ENCODE measurements around the gene TNFSF8.

TNFSF8 gene

DNA sequence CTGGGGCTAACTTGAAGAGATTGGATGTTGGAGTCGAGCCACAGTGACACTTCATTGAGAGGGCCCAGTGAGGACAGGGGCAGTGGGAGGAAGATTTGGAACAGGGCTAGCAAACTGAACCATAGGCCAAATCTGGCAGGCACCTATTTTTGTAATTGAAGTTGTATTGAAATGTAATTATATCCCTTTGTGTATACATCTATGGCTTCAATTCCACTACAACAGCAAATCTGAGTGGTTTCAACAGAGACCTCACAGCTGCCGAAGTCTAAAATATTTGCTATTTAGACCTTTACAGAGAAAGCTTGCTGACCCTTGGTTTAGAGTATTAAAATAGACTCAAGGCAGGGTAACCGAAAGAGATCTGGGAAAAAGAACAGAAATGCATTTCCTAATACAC, 4.7 kb upstream of the TNFSF8 start:
- DNase-seq, result no peak

GRCh38 chr9:114932502-114932901, 2.1 kb upstream of the TNFSF8 start:
- DNase-seq, result no peak

GRCh38 chr9:114931407-114931806, 1.0 kb upstream of the TNFSF8 start:
- DNase-seq, result no peak

GRCh38 chr9:114929201-114929600, 1.2 kb downstream of the TNFSF8 start:
- DNase-seq, result peak in 1 of 2 donors; percentile 35

- no peak for DNase-seq
Observed at GRCh38 chr9:114928671-114929070, 1.7 kb downstream of the TNFSF8 start.

DNA sequence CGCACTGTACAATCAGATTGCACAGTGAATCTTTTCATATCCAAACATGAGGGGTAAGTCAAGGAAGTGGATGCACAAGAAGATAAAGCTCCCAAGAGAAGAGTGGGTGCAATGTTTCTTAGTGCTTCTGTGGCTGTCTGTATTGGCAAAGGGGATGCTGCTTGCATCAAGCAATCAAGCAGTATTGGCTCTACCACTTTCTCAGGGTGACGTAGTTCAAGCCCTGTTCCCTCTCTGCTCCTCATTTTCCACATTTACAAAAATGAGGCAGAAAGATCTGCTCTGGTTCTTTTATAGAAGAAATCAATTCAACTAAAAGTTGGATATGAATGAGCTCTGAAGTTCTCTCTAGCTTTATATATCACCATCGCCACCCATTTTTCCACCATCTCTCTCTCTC, 2.3 kb downstream of the TNFSF8 start:
- no peak for DNase-seq

- DNase-seq, result no peak
Observed at GRCh38 chr9:114925672-114926071, 4.7 kb downstream of the TNFSF8 start.

DNA sequence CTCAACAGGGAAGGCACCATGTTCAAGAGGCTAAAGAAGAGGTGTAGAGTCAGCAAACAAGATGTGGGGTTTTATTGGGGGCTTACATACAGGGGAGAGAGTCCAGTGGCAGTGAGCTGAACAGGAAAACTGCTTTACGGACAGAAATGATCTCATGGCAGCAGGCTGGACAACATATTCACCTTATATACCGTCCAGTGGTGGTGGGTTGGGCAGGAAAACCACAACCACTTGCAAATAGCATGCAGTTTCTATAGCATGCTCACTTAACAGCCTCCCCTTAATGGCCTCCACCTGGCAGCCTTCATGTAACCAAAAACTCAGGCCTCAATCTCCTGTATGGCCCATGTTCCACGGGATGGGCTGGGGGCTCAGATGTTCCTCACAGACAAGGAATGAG, 5.4 kb downstream of the TNFSF8 start:
- DNase-seq, result no peak

DNA sequence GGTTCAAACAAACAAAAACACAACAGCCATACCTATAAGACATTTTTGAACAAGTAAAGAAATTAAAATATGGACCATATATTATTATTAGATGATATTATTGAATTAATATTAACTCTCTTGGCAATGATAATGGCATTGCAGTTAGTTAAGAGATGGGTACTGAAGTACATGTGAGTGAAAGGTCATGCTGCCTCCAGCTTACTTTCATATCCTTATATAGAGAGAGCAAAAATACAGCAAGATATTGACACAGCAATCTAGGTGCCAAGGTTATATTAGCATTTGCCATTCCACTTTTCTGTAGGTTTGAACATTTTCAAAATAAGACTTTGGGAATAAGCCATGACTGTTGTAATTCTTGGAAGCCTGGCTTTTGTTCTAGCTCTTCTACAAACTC, 6.1 kb downstream of the TNFSF8 start:
- DNase-seq, result no peak

DNA sequence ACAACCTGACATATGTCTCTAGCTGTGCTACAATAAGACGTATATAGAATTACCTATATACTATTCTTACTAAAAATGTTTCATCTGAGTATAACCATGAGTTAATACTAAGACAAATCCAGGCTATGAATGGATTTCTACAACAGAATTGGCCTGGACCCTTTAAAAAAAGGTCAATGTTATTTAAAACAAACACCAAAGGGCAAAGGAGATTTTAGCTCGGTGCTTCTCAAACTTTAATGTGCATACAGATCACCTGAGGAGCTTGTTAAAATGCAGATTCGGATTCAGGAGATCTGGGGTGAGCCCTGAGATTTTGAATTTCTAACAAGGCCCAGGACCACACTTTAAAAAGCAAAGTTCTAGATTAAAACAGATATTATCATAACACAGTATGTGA, 6.5 kb downstream of the TNFSF8 start:
- DNase-seq, result no peak

GRCh38 chr9:114921171-114921570, 9.2 kb downstream of the TNFSF8 start:
- DNase-seq, result no peak

DNA sequence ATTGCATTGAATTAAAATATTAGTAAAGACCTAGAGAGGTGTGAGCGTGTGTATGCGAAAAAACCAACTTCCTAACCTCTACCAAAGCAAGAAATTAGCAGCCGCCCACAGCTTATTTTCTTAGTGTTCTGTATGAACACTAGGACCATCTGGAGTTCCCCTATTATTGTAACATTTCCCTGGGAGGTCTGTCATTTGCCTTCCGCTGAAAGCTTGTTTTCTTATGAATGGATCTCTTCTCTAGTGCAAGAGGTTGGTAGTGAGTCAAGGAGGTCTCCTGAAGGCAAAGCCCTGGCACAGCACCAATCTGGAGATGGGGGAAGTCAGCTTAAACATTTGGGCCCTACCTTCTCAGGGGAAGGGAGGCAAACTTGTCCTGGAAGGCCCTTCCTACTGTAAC, 10.8 kb downstream of the TNFSF8 start:
- no peak for DNase-seq

DNA sequence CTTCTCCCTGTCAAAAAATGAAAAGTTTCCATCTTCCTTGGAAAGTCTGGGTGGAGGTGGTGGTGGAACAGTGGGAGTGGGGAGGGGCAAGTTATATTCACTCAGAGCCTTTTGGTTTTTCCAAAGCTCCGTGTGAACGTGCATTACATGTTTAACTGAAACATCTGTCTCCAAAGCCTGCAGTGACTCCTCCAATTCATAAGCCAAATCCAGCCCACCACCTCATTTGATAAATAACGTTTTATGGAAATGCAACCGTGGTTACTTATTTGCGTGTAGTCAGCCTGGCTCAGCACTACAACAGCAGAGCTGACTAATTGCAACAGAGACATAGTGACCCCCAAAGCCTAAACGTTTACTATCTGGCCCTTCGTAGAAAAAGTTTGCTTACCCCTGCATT, 13.9 kb downstream of the TNFSF8 start:
- DNase-seq, result no peak

- DNase-seq, result no peak
Observed at GRCh38 chr9:114914139-114914538, 16.3 kb downstream of the TNFSF8 start.

DNA sequence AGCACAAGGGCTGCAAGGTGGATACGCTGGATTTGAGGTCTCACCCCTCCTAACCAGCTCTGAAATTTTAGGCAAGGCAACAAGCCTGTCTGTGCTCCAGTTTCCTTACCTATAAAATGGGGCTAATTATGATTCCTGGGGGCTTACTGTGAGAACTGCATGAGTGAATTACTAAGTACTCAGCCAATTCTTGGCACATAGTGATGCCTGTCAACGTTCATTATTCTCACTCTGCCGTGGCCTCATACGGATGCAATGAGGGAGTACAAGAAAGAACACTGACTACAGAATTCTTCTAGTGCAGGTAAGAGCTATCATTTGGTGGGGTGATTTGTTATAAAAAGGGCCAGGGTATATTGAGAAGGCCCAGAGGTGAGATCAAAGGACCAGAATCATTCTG, 16.7 kb downstream of the TNFSF8 start:
- DNase-seq, result no peak

GRCh38 chr9:114913217-114913616, 17.2 kb downstream of the TNFSF8 start:
- no peak for DNase-seq

DNA sequence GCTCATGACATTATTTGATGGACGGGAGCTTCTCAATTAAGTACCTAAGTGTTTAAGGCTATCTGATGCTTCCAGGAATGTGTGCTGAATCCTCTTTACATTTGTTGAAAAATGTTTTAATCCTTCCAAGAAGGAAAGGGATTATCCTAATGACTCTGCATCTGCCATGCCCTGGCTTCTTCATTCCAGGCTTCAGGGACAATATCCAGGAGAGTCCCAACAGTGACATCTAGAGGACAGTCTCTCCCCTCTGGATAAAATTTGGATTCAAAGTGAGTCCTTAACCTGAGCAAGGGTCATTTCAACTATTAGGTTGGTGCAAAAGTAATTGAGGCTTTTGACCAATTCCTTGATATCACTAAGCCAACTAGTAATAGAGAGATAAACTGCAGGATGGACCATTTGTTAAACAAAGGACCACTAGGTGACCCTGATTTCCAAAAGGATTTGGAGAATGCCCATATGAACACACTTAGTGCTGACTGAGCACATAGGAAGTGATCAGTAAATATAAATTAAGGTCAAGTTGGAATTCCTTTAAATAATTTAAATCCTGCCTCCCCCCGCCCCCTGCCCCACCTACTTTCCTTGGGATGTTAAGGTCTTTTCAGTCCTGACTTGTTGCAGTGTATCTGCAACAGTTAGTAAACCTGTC, 19.1 kb downstream of the TNFSF8 start:
- no peak for DNase-seq

DNA sequence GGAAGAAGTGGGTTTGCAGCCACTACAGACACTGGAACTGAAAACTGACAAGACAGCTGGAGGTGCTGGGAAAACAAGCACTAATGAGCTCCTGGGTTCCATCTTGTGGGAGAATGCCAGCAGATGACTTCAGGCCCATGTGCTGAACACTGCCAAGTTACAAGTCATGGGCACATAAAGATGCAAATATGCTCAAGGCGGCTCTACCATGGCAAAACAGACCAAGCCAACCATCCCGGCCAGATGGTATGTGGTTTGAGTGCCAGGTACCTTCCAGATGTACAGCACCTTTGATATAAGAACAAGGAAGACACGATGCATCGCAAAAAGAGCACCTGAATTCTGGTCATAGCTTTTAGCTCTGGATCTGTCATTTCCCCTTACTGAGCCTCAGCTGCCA, 19.9 kb downstream of the TNFSF8 start:
- DNase-seq, result no peak

DNA sequence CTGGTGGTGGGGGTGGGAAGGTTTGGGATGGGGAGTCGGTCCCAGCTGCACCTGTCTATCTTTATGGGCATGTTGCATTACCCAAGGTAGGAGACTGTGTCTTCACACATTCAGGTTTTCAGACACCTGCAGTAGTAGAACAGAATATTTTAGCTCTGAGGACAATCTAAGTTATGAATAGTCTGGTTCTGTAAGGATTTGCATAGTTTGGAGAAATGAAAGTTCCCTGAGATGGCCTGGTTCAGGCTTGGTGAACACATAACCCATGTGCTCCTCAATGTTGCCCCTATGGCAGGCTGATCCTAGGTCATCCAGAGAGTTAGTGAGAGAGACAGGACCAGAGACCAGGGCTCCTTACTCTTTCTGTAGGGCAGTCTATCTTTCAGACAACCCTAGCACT, 20.7 kb downstream of the TNFSF8 start:
- no peak for DNase-seq

GRCh38 chr9:114908805-114909448, 21.5 kb downstream of the TNFSF8 start:
- no peak for DNase-seq

DNA sequence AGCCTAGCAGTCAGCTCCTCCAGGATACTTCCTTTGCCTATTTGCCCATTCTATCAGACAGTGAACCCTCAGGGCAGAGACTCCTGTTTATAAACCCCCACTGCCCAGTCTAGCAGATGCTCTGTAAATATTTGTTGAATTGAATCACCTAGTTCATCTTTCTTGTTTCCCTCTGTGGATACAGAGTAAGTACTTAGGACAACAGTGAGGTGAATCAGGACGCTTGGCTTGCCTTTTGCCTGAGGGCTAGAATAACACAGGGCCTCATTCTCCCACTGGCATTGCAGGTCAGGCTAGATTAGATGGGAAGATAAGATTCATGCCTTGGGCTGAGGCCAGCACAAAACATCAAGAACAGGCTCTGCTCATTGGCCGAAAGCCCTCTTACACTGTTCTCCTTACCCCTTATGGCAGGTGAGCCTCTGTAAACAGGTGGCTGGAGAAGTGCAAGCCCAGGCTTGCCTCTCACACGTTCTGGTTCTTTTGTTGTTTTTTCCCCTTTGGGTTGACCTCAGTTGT, 22.2 kb downstream of the TNFSF8 start:
- DNase-seq, result no peak

DNA sequence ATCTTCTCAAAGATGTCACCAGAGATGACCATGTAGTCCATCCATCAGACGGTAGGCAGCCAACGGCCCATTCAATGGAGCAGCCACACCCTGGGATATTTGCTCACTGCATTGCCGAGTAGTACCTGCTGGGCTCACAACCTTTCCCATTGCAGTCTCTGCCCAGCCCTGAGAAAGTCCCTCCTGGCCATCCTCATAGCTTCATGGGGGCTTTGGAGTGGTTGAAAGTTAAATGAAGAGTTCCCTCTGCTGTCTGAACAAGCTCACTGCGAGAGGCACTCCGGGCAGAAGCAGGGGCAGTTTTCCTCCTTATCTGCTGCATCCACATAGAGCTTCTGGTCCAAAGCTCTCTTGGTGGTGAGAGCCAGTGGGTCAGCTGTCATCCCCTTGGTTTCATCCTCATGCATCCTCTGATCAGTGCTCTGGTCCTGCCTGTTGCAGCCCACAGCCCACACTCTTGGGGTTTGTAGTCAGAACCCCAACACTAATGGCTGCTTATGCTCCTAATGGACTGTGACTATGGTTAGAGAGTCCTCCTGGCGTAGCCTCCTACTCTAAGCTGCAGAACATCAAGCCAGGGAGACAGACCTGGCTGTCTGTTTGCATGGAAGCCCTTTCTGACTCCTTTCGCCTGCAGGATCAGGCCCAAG, 23.3 kb downstream of the TNFSF8 start:
- DNase-seq, result no peak

DNA sequence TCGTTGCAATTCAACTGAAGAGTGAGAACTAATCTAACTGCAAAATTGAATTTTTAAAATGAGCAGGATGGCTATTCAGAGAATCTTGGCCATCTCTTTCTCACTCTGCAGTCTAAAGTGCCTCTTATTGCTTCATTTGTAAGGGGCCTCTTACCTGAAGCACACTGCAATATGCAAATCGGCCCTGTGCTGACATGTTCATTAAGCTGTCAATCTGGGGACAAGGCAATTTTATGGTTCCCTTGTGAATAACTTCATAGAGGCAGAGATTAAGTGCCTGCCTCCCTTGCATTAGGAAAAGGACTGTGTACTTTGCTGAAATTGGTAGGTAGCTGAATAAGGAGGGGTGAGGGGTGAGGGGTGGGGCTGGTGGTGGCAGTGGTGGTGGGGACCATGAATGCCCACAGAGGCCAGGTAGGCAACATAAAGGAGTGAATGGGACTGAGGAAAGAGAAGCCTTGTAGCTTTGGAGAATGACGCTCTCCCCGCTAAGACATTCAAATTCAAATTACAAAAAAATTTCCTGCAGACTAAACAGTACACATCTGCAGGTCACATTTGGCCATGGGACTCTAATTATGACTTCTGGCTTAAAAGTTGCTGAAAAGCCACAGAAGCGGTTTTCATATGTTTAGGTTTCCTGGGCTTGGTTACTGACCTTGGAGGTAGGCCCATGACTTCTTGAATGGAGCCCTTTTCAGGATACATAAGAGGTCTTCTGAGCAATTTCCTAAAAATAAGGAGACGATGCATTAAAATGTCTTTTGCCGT, 25.0 kb downstream of the TNFSF8 start:
- DNase-seq, result no peak
